Sciatic nerve (tissue), 2 donors: Measurements from ENCODE around the gene SMYD1. TPM values are rescaled to one million over a fixed set of nuclear protein-coding genes. Genes with fewer than 3 reads are reported as not detected.

ENCODE experiments used
- ATAC-seq: fragments of 200-7000 bp; cut with Tn5 transposase; one replicate; pipeline ENCODE4 v1.9.1; 2020; ENCODE audit warnings: mild to moderate bottlenecking, moderate library complexity
- DNase-seq: peaks from one replicate; pipeline ENCODE4 v3.0.0-alpha.2; 2020; ENCODE audit warnings: low spot score
- intact Hi-C: fragments of 100-400 bp; cut with DNase I; formaldehyde crosslinking; loops from one replicate; pipeline ENCODE4 v1.14.2; 2022
- total RNA-seq: library from RNA; stranded (reverse); fragmentation: NEBNext Ultra II Directional; extraction: Animal tissue kit (Norgen Biotek cat#: 25700); gene quantifications from one replicate; pipeline ENCODE4 v1.2.1, GENCODE V29; 2021
- donor health status: DM: no; HTN: no; CAD: no.
- donor health status: DM: no; HTN: no; CAD: no.

SMYD1 gene
- total RNA-seq, 1 donor from 2014 or later, result 0.49 TPM

GRCh38 chr2:88082781-88083180 is 15.2 kb downstream of the SMYD1 start:
- no peak for DNase-seq
- ATAC-seq, result peak; percentile 70
- intact Hi-C loops, result no loop called here

- ATAC-seq, result no peak
- DNase-seq, result no peak
- intact Hi-C loops, result no loop called here
Observed at GRCh38 chr2:88085099-88085498, 17.5 kb downstream of the SMYD1 start.

GRCh38 chr2:88085602-88086001 is 18.0 kb downstream of the SMYD1 start:
- ATAC-seq (no peak), DNase-seq (no peak)
- intact Hi-C loops, result no loop called here

- no peak for DNase-seq
- intact Hi-C loops, result no loop called here
- ATAC-seq, result no peak
Observed at GRCh38 chr2:88086401-88086800, 18.8 kb downstream of the SMYD1 start.

- ATAC-seq, result no peak
- intact Hi-C loops, result no loop called here
- DNase-seq, result no peak
Observed at GRCh38 chr2:88087073-88087472, 19.4 kb downstream of the SMYD1 start.

- DNase-seq (no peak), ATAC-seq (no peak)
- intact Hi-C loops, result no loop called here
Observed at GRCh38 chr2:88087763-88088162, 20.1 kb downstream of the SMYD1 start.

- intact Hi-C loops, result no loop called here
- ATAC-seq (no peak), DNase-seq (no peak)
Observed at GRCh38 chr2:88088999-88089398, 21.4 kb downstream of the SMYD1 start.

GRCh38 chr2:88090446-88091283 is 23.0 kb downstream of the SMYD1 start:
- ATAC-seq (no peak), DNase-seq (no peak)
- intact Hi-C loops, result no loop called here

- DNase-seq (no peak), ATAC-seq (no peak)
- intact Hi-C loops, result no loop called here
Observed at GRCh38 chr2:88091943-88092342, 24.3 kb downstream of the SMYD1 start.

GRCh38 chr2:88092773-88093172 is 25.1 kb downstream of the SMYD1 start:
- intact Hi-C loops, result no loop called here
- ATAC-seq, result no peak

GRCh38 chr2:88095022-88095421 is 27.4 kb downstream of the SMYD1 start:
- DNase-seq (no peak), ATAC-seq (no peak)
- intact Hi-C loops, result no loop called here

More at GRCh38 chr2:88092773-88093172, 25.1 kb downstream of the SMYD1 start:
- DNase-seq, result no peak

- intact Hi-C loops, result no loop called here
Observed at GRCh38 chr2:88096708-88097107, 29.1 kb downstream of the SMYD1 start.

GRCh38 chr2:88097192-88097591 is 29.6 kb downstream of the SMYD1 start:
- intact Hi-C loops, result no loop called here
- no peak for ATAC-seq

More at GRCh38 chr2:88096708-88097107, 29.1 kb downstream of the SMYD1 start:
- DNase-seq (no peak), ATAC-seq (no peak)

GRCh38 chr2:88097891-88098557 is 30.4 kb downstream of the SMYD1 start:
- no peak for ATAC-seq
- intact Hi-C loops, result no loop called here

More at GRCh38 chr2:88097192-88097591, 29.6 kb downstream of the SMYD1 start:
- no peak for DNase-seq

GRCh38 chr2:88098558-88098900 is 30.9 kb downstream of the SMYD1 start:
- ATAC-seq, result no peak

More at GRCh38 chr2:88097891-88098557, 30.4 kb downstream of the SMYD1 start:
- DNase-seq, result no peak

GRCh38 chr2:88099798-88100488 is 32.3 kb downstream of the SMYD1 start:
- intact Hi-C loops, result no loop called here
- DNase-seq (no peak), ATAC-seq (peak; percentile 24)

More at GRCh38 chr2:88098558-88098900, 30.9 kb downstream of the SMYD1 start:
- no peak for DNase-seq
- intact Hi-C loops, result no loop called here

GRCh38 chr2:88100489-88100858 is 32.8 kb downstream of the SMYD1 start:
- intact Hi-C loops, result no loop called here
- no peak for ATAC-seq
- no peak for DNase-seq

GRCh38 chr2:88108796-88109195 is 41.2 kb downstream of the SMYD1 start:
- intact Hi-C loops, result no loop called here
- ATAC-seq (no peak), DNase-seq (no peak)

- ATAC-seq (no peak), DNase-seq (no peak)
- intact Hi-C loops, result no loop called here
Observed at GRCh38 chr2:88110830-88111229, 43.2 kb downstream of the SMYD1 start.

- intact Hi-C loops, result no loop called here
- ATAC-seq, result no peak
- no peak for DNase-seq
Observed at GRCh38 chr2:88113069-88113468, 45.4 kb downstream of the SMYD1 start.
